Fibroblast of pulmonary artery (primary cell): ENCODE data around the gene PPP1CB.

Source experiments
- DNase-seq: peaks from one replicate; pipeline ENCODE4 v3.0.0-alpha.2; 2010; ENCODE audit warnings: low read depth
- H3K4me3 ChIP-seq: replicated peaks from 2 replicates; pipeline ENCODE4 v1.5.1; 2011; ENCODE audit warnings: low read depth, mild to moderate bottlenecking, control low read depth, low read length, moderate library complexity
- TF ChIP-seq, protein P1 (sequence below): IDR thresholded peaks from 2 replicates; pipeline ENCODE4 v1.5.1; 2011; ENCODE audit warnings: mild to moderate bottlenecking, control low read depth, low read length, inconsistent platforms; ENCODE audit errors: missing control alignments

PPP1CB gene

DNA sequence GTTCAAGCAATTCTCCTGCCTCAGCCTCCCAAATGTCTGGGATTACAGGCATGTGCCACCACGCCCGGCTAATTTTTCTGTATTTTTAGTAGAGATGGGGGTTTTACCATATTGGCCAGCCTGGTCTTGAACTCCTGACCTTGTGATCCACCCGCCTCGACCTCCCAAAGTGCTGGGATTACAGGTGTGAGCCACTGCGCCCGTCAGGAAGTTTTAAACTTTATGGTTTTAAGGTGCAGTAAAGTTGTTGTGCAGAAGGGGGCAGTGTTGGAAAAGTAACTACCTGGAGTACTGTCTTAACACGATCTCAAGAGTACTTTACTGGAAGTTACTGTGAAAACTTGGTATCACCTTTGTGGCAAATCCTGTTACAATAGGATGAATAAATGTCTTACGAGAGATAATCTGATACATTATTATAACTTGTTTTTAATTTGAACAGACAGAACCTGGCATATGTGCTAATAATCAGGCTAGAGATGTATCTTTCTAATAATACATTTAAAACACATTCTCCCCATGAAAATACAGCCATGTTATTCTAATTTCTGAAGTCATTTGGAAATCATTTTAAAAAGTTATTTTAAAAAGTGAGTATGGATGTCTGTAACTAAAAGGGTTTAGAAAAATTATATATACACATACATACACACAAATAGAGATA is 69.8 kb downstream of the PPP1CB start:
- TF ChIP-seq, protein P1, sequence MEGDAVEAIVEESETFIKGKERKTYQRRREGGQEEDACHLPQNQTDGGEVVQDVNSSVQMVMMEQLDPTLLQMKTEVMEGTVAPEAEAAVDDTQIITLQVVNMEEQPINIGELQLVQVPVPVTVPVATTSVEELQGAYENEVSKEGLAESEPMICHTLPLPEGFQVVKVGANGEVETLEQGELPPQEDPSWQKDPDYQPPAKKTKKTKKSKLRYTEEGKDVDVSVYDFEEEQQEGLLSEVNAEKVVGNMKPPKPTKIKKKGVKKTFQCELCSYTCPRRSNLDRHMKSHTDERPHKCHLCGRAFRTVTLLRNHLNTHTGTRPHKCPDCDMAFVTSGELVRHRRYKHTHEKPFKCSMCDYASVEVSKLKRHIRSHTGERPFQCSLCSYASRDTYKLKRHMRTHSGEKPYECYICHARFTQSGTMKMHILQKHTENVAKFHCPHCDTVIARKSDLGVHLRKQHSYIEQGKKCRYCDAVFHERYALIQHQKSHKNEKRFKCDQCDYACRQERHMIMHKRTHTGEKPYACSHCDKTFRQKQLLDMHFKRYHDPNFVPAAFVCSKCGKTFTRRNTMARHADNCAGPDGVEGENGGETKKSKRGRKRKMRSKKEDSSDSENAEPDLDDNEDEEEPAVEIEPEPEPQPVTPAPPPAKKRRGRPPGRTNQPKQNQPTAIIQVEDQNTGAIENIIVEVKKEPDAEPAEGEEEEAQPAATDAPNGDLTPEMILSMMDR: peak; percentile 68
- DNase-seq: peak; percentile 75

DNA sequence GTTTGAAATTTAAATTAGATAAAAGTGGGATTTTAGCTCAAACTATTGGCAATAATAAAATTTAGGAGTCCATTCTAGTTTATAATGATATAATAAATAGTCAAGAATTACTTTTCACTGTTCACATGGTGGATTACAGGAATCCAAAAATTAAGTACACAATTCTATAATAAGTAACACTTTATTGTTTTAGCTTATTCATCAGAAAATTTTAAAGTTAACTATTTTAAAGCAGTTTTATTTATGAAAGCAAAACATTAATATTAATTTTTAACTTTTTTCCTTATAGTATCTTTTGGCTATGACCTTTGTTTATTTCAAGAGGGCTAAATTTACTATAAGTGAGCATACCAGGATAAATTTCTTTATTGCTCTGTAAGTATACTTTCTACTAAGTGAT is 70.4 kb downstream of the PPP1CB start:
- TF ChIP-seq, protein P1: no peak
- DNase-seq: no peak
- no peak overlapping the region for H3K4me3 ChIP-seq

More for the DNA sequence above, 69.8 kb downstream of the PPP1CB start:
- H3K4me3 ChIP-seq: no peak overlapping the region

DNA sequence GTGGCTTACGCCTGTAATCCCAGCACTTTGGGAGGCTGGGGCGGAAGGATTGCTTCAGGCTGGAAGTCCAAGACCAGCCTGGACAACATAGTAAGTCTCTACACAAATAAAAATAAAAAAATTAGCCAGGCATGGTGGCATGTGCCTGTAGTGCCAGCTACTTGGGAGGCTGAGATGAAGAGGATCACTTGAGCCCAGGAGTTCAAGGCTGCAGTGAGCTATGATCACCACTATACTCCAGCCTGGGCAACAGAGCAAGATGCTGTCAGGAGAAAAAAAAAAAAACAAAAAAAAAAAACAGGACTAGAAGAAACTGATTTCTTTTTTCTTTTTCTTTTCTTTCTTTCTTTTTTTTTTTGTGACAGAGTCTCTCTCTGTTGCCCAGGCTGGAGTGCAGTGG is 72.6 kb downstream of the PPP1CB start:
- no peak overlapping the region for H3K4me3 ChIP-seq
- DNase-seq: no peak
- TF ChIP-seq, protein P1: no peak

DNA sequence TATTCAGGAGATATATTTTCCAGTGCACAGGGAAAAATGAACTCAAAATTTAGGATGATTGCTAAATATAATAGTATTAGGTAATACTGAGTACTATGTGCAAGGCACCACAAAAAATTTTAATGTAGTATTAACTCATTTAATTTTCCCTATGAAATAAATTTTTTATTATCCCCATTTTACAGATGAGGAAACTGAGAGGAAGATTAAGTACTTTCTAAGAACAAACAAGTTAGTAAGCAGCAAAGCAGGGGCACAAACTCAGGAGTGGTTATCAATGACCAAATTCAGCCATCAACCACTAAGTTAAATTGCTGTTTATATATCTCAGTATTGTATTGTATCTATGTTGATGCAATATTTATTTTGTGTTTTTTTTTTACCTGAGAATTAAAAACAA is 73.2 kb downstream of the PPP1CB start:
- no peak overlapping the region for H3K4me3 ChIP-seq
- TF ChIP-seq, protein P1: no peak

DNA sequence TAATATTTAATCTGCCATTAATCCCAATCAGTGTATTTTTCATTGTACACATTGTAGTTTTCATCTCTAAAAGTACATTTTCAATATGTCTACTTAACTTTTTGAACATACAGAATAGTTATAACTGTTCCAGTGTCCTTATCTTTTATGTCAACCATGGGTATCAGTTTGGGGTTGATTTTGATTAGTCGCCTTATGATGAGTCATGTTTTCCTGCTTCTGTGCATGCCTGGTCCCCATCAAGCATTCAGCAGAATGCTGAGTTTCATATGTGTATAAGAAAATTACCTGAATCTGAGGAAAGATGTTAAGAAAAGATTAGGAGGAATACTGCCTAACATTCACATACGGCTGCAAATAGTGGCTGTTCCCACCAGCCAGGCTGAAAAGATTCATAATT is 76.8 kb downstream of the PPP1CB start:
- DNase-seq: peak; percentile 16
- H3K4me3 ChIP-seq: no peak overlapping the region
- TF ChIP-seq, protein P1: no peak

More for the DNA sequence above, 73.2 kb downstream of the PPP1CB start:
- DNase-seq: no peak

DNA sequence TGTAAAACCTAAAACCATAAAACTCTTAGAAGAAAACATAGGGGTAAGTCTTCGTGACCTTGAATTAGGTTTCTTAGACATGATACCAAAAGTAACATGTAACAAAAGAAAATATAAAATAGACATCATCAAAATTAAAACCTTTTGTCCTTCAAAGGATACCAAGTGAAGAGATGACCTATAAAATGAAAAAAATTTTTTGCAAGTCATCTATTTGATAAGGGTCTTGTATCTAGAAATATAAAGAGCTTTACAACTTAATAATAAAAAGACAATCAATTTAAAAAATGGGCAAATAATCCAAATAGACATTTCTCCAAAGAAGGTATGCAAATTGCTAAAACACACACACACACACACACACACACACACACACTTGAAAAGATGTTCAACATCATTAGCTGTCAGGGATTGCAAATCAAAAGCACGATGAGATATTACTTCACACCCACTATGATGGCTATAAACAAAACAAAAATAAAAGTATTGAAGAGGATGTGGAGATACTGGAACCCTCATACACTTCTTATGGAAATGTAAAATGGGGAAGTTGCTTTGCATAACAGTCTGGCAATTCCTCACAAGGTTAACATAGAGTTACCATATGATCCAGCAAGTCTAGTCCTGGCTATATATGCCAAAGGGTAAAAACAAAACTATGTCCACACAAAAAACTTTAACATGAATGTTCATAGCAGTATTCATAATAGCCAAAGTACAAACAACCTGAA is 82.3 kb downstream of the PPP1CB start:
- TF ChIP-seq, protein P1: no peak
- no peak overlapping the region for H3K4me3 ChIP-seq
- DNase-seq: no peak
